ENCODE measurements around the gene LIN37. TPM values are rescaled to one million over a fixed set of nuclear protein-coding genes. Genes with fewer than 3 reads are reported as not detected.

LIN37 gene
- total RNA-seq, 1 experiment from 2014 or later: 10.1 TPM

DNA sequence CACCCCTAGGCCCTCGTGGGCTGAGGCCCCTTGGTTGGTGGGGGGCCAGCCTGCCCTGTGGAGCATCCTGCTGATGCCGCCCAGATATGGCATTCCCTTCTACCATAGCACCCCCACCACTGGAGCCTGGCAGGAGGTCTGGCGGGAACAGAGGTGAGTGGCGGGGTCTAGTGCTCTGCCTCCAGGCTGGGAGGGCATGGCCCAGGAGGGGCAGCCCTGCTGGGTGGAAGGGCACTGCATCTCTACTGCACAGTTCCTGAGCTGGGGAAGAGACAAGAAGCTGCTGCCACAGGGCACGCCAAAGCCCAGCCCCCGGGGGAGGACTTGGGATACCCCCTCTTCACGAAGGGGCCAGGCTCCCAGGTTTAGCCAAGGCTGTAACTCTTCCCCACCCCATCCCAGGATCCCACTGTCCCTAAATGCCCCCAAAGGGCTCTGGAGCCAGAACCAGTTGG lies 33.0 kb upstream of the LIN37 start:
- Histone ChIP-seq H2AFZ (ENCODE audit: low read depth, low read length, poor library complexity, severe bottlenecking) (no peak overlapping the region), H4K20me1 (ENCODE audit: insufficient read depth) (no peaks in the 10 kb centered on the region), H3K4me2 (ENCODE audit: low read length) (peak overlapping the region; percentile 81), H3K9me3 (ENCODE audit: control insufficient read depth in 1 of 2, insufficient read depth in 1 of 2, low read depth in 1 of 2, low read length in 2 of 2) (no peaks in the 10 kb centered on the region), H3K4me3 (replicated peaks in 1 of 2; ENCODE audit: low read depth in 1 of 2, low read length in 2 of 2) (peak overlapping the region; percentile 89 to 94), H3K4me1 (ENCODE audit: control insufficient read depth in 1 of 2, insufficient read depth in 2 of 2, low read length in 2 of 2) (peaks cover 16 to 41% of the 10 kb centered on the region in 2 experiments), H3K9me2 (ENCODE audit: insufficient read depth) (no peaks in the 10 kb centered on the region), H3K79me2 (ENCODE audit: insufficient read depth, low read length) (peaks cover 27% of the 10 kb centered on the region), H3K27me3 (ENCODE audit: insufficient read depth, low read length) (no peaks in the 10 kb centered on the region), H3K27ac (ENCODE audit: low read depth, low read length) (peak overlapping the region; percentile 85), H3K36me3 (ENCODE audit: control insufficient read depth in 1 of 2, insufficient read depth in 2 of 2, low read length in 2 of 2) (peaks cover 3 to 5% of the 10 kb centered on the region in 2 experiments; a peak in 3 of 4 replicates), H3K9ac (ENCODE audit: low read length) (peak overlapping the region; percentile 91)
- RAD21 ChIA-PET (ENCODE audit: low non-redundant PET in 1 of 2, low total read pairs in 2 of 2, uncharacterized antibody in 2 of 2, unreplicated experiment in 2 of 2): no interaction called here
- DNase-seq (ENCODE audit: low read depth, low spot score) (no peak), ATAC-seq (no peak)
- intact Hi-C loops (cut with micrococcal nuclease): loop anchor here (10.0 kb wide), 1 partner anchor 361 kb away; the partner anchor contains the start of gene FFAR3
- no TSS peak for BruUV-seq (replicated peaks)
- TF ChIP-seq EZH2phosphoT487 (IDR thresholded peaks at IDR 0.05; ENCODE audit: borderline replicate concordance) (no peak), REST (IDR thresholded peaks at IDR 0.05; ENCODE audit: low read depth) (no peak), TCF7L2 (IDR thresholded peaks at IDR 0.05; ENCODE audit: borderline replicate concordance, extremely low read depth, insufficient read depth, insufficient read length) (no peak), ELF1 (IDR thresholded peaks at IDR 0.05; ENCODE audit: borderline replicate concordance, low read depth) (no peak), JUND (IDR thresholded peaks at IDR 0.05) (no peak), FOSL1 (IDR thresholded peaks at IDR 0.05; ENCODE audit: low read depth) (no peak), CBX3 (IDR thresholded peaks at IDR 0.05; ENCODE audit: low read depth) (no peak), POLR2AphosphoS5 (IDR thresholded peaks at IDR 0.05; ENCODE audit: low read depth, low read length) (no peak), SRF (IDR thresholded peaks at IDR 0.05; ENCODE audit: low read depth) (no peak), POLR2A (IDR thresholded peaks at IDR 0.05; ENCODE audit: borderline replicate concordance, extremely low read depth, insufficient read depth, insufficient read length) (no peak), ZFX (IDR thresholded peaks at IDR 0.05) (no peak), ZNF274 (IDR thresholded peaks at IDR 0.05; ENCODE audit: low read depth, low read length) (no peak), CTCF (IDR thresholded peaks at IDR 0.05 in 2 of 3, conservative IDR thresholded peaks at IDR 0.05 in 1 of 3; ENCODE audit: borderline replicate concordance in 1 of 3, insufficient read depth in 1 of 3, low read depth in 2 of 3, low read length in 2 of 3) (no peak), SIN3A (IDR thresholded peaks at IDR 0.05; ENCODE audit: low read depth) (no peak)
- TF ChIP-seq, protein P1, sequence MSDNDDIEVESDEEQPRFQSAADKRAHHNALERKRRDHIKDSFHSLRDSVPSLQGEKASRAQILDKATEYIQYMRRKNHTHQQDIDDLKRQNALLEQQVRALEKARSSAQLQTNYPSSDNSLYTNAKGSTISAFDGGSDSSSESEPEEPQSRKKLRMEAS (IDR thresholded peaks at IDR 0.05): no peak
- TF ChIP-seq, protein P2, sequence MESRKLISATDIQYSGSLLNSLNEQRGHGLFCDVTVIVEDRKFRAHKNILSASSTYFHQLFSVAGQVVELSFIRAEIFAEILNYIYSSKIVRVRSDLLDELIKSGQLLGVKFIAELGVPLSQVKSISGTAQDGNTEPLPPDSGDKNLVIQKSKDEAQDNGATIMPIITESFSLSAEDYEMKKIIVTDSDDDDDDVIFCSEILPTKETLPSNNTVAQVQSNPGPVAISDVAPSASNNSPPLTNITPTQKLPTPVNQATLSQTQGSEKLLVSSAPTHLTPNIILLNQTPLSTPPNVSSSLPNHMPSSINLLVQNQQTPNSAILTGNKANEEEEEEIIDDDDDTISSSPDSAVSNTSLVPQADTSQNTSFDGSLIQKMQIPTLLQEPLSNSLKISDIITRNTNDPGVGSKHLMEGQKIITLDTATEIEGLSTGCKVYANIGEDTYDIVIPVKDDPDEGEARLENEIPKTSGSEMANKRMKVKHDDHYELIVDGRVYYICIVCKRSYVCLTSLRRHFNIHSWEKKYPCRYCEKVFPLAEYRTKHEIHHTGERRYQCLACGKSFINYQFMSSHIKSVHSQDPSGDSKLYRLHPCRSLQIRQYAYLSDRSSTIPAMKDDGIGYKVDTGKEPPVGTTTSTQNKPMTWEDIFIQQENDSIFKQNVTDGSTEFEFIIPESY (IDR thresholded peaks at IDR 0.05; ENCODE audit: extremely low read depth, insufficient replicate concordance, low read length): no peak
- POLR2A ChIA-PET: no interaction called here
- CTCF ChIA-PET: no interaction called here

Data from HCT116 (cell line).